Trophoblast cell (in vitro differentiated cells and primary cell): Measurements from ENCODE around the gene DMBT1.

Experiments used
- DNase-seq, 2 donors: peaks; one replicate each; pipeline ENCODE4 v3.0.0-alpha.2; 2016
- H2AFZ ChIP-seq: 2 replicates; pipeline ENCODE4 v1.6.1; 2013; ENCODE audit warnings: low read length, moderate library complexity, mild to moderate bottlenecking; ENCODE audit not compliant: insufficient read depth, poor library complexity
- H2AK5ac ChIP-seq: 2 replicates; pipeline ENCODE4 v1.6.1; 2013; ENCODE audit warnings: mild to moderate bottlenecking, low read length
- H2BK120ac ChIP-seq: 2 replicates; pipeline ENCODE4 v1.6.1; 2013; ENCODE audit warnings: low read length, mild to moderate bottlenecking, moderate library complexity; ENCODE audit not compliant: insufficient read depth, poor library complexity
- H2BK12ac ChIP-seq: 2 replicates; pipeline ENCODE4 v1.6.1; 2013; ENCODE audit warnings: mild to moderate bottlenecking, low read length, moderate library complexity
- H2BK5ac ChIP-seq: 2 replicates; pipeline ENCODE4 v1.6.1; 2013; ENCODE audit warnings: low read length, low read depth, moderate library complexity, mild to moderate bottlenecking; ENCODE audit not compliant: poor library complexity
- H3K14ac ChIP-seq: 2 replicates; pipeline ENCODE4 v1.6.1; 2013; ENCODE audit warnings: mild to moderate bottlenecking, low read length
- H3K18ac ChIP-seq: 2 replicates; pipeline ENCODE4 v1.6.1; 2013; ENCODE audit warnings: mild to moderate bottlenecking, low read length
- H3K23ac ChIP-seq: 2 replicates; pipeline ENCODE4 v1.6.1; 2013; ENCODE audit warnings: low read length
- H3K27ac ChIP-seq: 2 replicates; pipeline ENCODE4 v1.5.1; 2013; ENCODE audit warnings: low read depth, mild to moderate bottlenecking, inconsistent platforms, low read length, moderate library complexity
- H3K27me3 ChIP-seq: 2 replicates; pipeline ENCODE4 v1.6.1; 2013; ENCODE audit warnings: inconsistent platforms, mild to moderate bottlenecking, low read length, moderate library complexity; ENCODE audit not compliant: insufficient read depth
- H3K36me3 ChIP-seq, 2 experiments: 1 replicate in 1 of 2; 2 replicates in 1 of 2; pipeline ENCODE4 v1.6.1; 2013; ENCODE audit warnings: low read length in 2 of 2, mild to moderate bottlenecking in 2 of 2, moderate library complexity in 1 of 2; ENCODE audit not compliant: insufficient read depth in 2 of 2, control insufficient read depth in 1 of 2
- H3K4ac ChIP-seq: 2 replicates; pipeline ENCODE4 v1.6.1; 2013; ENCODE audit warnings: low read depth, mild to moderate bottlenecking, low read length, moderate library complexity
- H3K4me1 ChIP-seq, 2 experiments: 1 replicate in 1 of 2; 2 replicates in 1 of 2; pipeline ENCODE4 v1.6.1; 2013; ENCODE audit warnings: low read length in 2 of 2, mild to moderate bottlenecking in 2 of 2, moderate library complexity in 1 of 2; ENCODE audit not compliant: insufficient read depth in 2 of 2, control insufficient read depth in 1 of 2
- H3K4me2 ChIP-seq: 2 replicates; pipeline ENCODE4 v1.6.1; 2013; ENCODE audit warnings: inconsistent platforms, mild to moderate bottlenecking, low read length, moderate library complexity
- H3K4me3 ChIP-seq: 2 replicates; pipeline ENCODE4 v1.5.1; 2013; ENCODE audit warnings: mild to moderate bottlenecking, low read depth, low read length, inconsistent platforms
- H3K79me1 ChIP-seq: one replicate; pipeline ENCODE4 v1.6.1; 2013; ENCODE audit warnings: low read length
- H3K79me2 ChIP-seq: 2 replicates; pipeline ENCODE4 v1.6.1; 2013; ENCODE audit warnings: low read length, mild to moderate bottlenecking; ENCODE audit not compliant: control insufficient read depth, insufficient read depth, poor library complexity
- H3K9ac ChIP-seq: 2 replicates; pipeline ENCODE4 v1.6.1; 2013; ENCODE audit warnings: mild to moderate bottlenecking, low read length
- H3K9me3 ChIP-seq: 2 replicates; pipeline ENCODE4 v1.6.1; 2013; ENCODE audit warnings: low read depth, mild to moderate bottlenecking, control low read depth, inconsistent platforms, low read length; ENCODE audit not compliant: insufficient read depth
- H4K12ac ChIP-seq: 2 replicates; pipeline ENCODE4 v1.6.1; 2013; ENCODE audit warnings: low read depth, mild to moderate bottlenecking, low read length, moderate library complexity
- H4K8ac ChIP-seq: 2 replicates; pipeline ENCODE4 v1.6.1; 2013; ENCODE audit warnings: low read depth, mild to moderate bottlenecking, low read length, moderate library complexity
- H4K91ac ChIP-seq: one replicate; pipeline ENCODE4 v1.6.1; 2013; ENCODE audit warnings: low read depth, mild to moderate bottlenecking, low read length, moderate library complexity
- WGBS: extraction: QIAGEN DNeasy Blood & Tissue Kit; methylation state at CpG from one replicate; pipeline ENCODE4 v1.1.7; 2013; ENCODE audit warnings: missing lambda C conversion rate; ENCODE audit not compliant: insufficient read length, insufficient coverage; ENCODE audit errors: extremely low coverage; 5-methylcytosine and 5-hydroxymethylcytosine counted together

The DMBT1 gene

GRCh38 chr10:122591736-122592135, 31.2 kb downstream of the DMBT1 start:
- no peak for DNase-seq
- Histone ChIP-seq H3K18ac (no peak overlapping the region), H4K8ac (no peak overlapping the region), H3K27ac (no peak overlapping the region), H3K36me3 (no peaks in the 10 kb centered on the region), H3K4me1 (no peaks in the 10 kb centered on the region), H3K4me3 (no peak overlapping the region), H3K23ac (no peak overlapping the region), H2BK5ac (no peak overlapping the region), H3K9ac (no peak overlapping the region), H2BK12ac (no peak overlapping the region), H3K79me1 (no peaks in the 10 kb centered on the region), H3K14ac (no peak overlapping the region), H2AFZ (no peak overlapping the region), H3K27me3 (no peaks in the 10 kb centered on the region), H4K12ac (no peak overlapping the region), H4K91ac (no peak overlapping the region), H2AK5ac (no peak overlapping the region), H3K79me2 (no peaks in the 10 kb centered on the region), H3K9me3 (peaks cover 13% of the 10 kb centered on the region), H3K4me2 (no peak overlapping the region), H3K4ac (no peak overlapping the region), H2BK120ac (no peak overlapping the region)
- WGBS = no CpG with 5 or more reads among the region's 3 CpGs

GRCh38 chr10:122592161-122592560, 31.6 kb downstream of the DMBT1 start:
- WGBS = no CpG with 5 or more reads among the region's 10 CpGs
- Histone ChIP-seq H2BK12ac (no peak overlapping the region), H3K9ac (no peak overlapping the region), H3K27me3 (no peaks in the 10 kb centered on the region), H2BK120ac (no peak overlapping the region), H2BK5ac (no peak overlapping the region), H3K9me3 (peaks cover 10% of the 10 kb centered on the region), H3K4me2 (no peak overlapping the region), H4K8ac (no peak overlapping the region), H3K14ac (no peak overlapping the region), H3K4me3 (no peak overlapping the region), H3K23ac (no peak overlapping the region), H3K4me1 (no peaks in the 10 kb centered on the region), H3K4ac (no peak overlapping the region), H3K18ac (no peak overlapping the region), H4K12ac (no peak overlapping the region), H4K91ac (no peak overlapping the region), H2AK5ac (no peak overlapping the region), H3K27ac (no peak overlapping the region), H2AFZ (no peak overlapping the region), H3K79me1 (no peaks in the 10 kb centered on the region), H3K36me3 (no peaks in the 10 kb centered on the region), H3K79me2 (no peaks in the 10 kb centered on the region)
- DNase-seq = no peak

GRCh38 chr10:122617476-122618270, 57.1 kb downstream of the DMBT1 start:
- no peak overlapping the region for H3K4me3 ChIP-seq
- H2BK12ac ChIP-seq = no peak overlapping the region
- no peak overlapping the region for H2BK5ac ChIP-seq
- H3K23ac ChIP-seq = no peak overlapping the region
- H3K9ac ChIP-seq = no peak overlapping the region
- no peaks in the 10 kb centered on the region for H3K27me3 ChIP-seq
- H4K8ac ChIP-seq = no peak overlapping the region
- H3K4me2 ChIP-seq = no peak overlapping the region
- no peak overlapping the region for H4K91ac ChIP-seq
- H4K12ac ChIP-seq = no peak overlapping the region
- H3K79me2 ChIP-seq = no peaks in the 10 kb centered on the region
- H3K79me1 ChIP-seq = no peaks in the 10 kb centered on the region
- no peak overlapping the region for H2BK120ac ChIP-seq
- H2AK5ac ChIP-seq = no peak overlapping the region
- H3K14ac ChIP-seq = no peak overlapping the region
- H3K36me3 ChIP-seq = no peaks in the 10 kb centered on the region
- no peak for DNase-seq
- WGBS = no CpG with 5 or more reads among the region's 10 CpGs
- no peak overlapping the region for H3K4ac ChIP-seq
- no peak overlapping the region for H3K27ac ChIP-seq
- peaks cover 12% of the 10 kb centered on the region for H3K9me3 ChIP-seq
- no peaks in the 10 kb centered on the region for H3K4me1 ChIP-seq
- H2AFZ ChIP-seq = no peak overlapping the region
- H3K18ac ChIP-seq = no peak overlapping the region

GRCh38 chr10:122618461-122619165, 58.1 kb downstream of the DMBT1 start:
- Histone ChIP-seq H3K14ac (no peak overlapping the region), H2AK5ac (no peak overlapping the region), H2BK5ac (no peak overlapping the region), H3K79me2 (no peaks in the 10 kb centered on the region), H4K8ac (no peak overlapping the region), H3K23ac (no peak overlapping the region), H2BK12ac (no peak overlapping the region), H3K4ac (no peak overlapping the region), H3K4me1 (no peaks in the 10 kb centered on the region), H3K9me3 (peaks cover 12% of the 10 kb centered on the region), H2AFZ (no peak overlapping the region), H3K27me3 (no peaks in the 10 kb centered on the region), H3K4me3 (no peak overlapping the region), H4K12ac (no peak overlapping the region), H3K4me2 (no peak overlapping the region), H3K27ac (no peak overlapping the region), H3K79me1 (no peaks in the 10 kb centered on the region), H3K36me3 (no peaks in the 10 kb centered on the region), H4K91ac (no peak overlapping the region), H3K18ac (no peak overlapping the region), H3K9ac (no peak overlapping the region), H2BK120ac (no peak overlapping the region)
- WGBS = no CpG with 5 or more reads among the region's 5 CpGs
- no peak for DNase-seq
